22Rv1 (cell line): ENCODE measurements around the gene TUT4.

ENCODE experiments used
- CTCF ChIP-seq: fragments of 450-650 bp; IDR thresholded peaks from 2 replicates; pipeline ENCODE4 v1.5.1; 2017; ENCODE audit warnings: mild to moderate bottlenecking
- ZFX ChIP-seq: fragments of 450-650 bp; IDR thresholded peaks from 2 replicates; pipeline ENCODE4 v1.6.1; 2017; ENCODE audit warnings: antibody characterized with exemption, borderline replicate concordance

DNA sequence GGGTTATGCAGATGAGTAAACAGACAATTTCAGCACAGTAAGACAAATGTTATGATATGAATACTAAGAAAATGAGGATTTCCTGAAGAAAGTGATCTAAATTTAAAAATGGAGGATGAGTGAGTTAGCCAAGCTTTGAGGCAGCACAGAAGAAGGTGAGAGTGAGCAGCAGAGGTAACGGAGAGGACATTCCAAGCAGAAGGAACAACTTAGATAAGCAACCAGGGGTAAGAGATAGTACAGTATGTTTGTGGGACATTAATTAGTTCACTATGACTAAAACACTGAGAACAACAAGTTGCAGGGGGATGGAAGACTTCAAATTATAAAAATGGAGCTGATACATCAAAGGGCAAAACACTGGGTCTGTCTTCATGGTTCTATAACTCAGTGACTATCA, 125.7 kb downstream of the TUT4 start:
- TF ChIP-seq CTCF (no peak), ZFX (no peak)
